Colonic mucosa (tissue), 4 donors: ENCODE results near the gene CLEC7A. TPM values are rescaled to one million over a fixed set of nuclear protein-coding genes. Genes with fewer than 3 reads are reported as not detected.

Experiments used
- DNase-seq: peaks from one replicate; pipeline ENCODE4 v3.0.0-alpha.2; 2020
- H3K27ac ChIP-seq: fragments of 200-600 bp; one replicate; pipeline ENCODE4 v1.8.0; 2021
- H3K27me3 ChIP-seq: fragments of 200-600 bp; one replicate; pipeline ENCODE4 v1.8.0; 2021
- H3K36me3 ChIP-seq: fragments of 200-600 bp; one replicate; pipeline ENCODE4 v1.8.0; 2021
- H3K4me1 ChIP-seq: fragments of 200-600 bp; one replicate; pipeline ENCODE4 v1.8.0; 2021; ENCODE audit warnings: mild to moderate bottlenecking
- H3K4me3 ChIP-seq: fragments of 200-600 bp; one replicate; pipeline ENCODE4 v1.8.0; 2021
- H3K9ac ChIP-seq, 2 donors: one replicate each; pipeline ENCODE4 v1.7.0; 2013; ENCODE audit warnings: control low read depth in 2 of 2, low read depth in 2 of 2, low read length in 2 of 2
- H3K9me3 ChIP-seq: fragments of 200-600 bp; one replicate; pipeline ENCODE4 v1.8.0; 2021
- CTCF ChIP-seq: fragments of 200-600 bp; IDR thresholded peaks from one replicate; pipeline ENCODE4 v1.8.0; 2022; ENCODE audit warnings: antibody characterized with exemption, mild to moderate bottlenecking
- intact Hi-C: fragments of 100-400 bp; cut with DNase I; formaldehyde crosslinking; loops from one replicate; pipeline ENCODE4 v1.14.1; 2022
- total RNA-seq, 2 donors: library from RNA; stranded (reverse); fragmentation: NEBNext Ultra II Directional in 1 of 2; extraction: Animal tissue kit (Norgen Biotek cat#: 25700) in 1 of 2; gene quantifications; one replicate each; pipeline ENCODE4 v1.2.1, GENCODE V29; 2021
- donor health status: healthy.
- donor health status: DM: no; HTN: no; CAD: no.
- donor health status: DM: no; HTN: no; CAD: no.

CLEC7A gene
- total RNA-seq, 2 donors from 2014 or later: 1.1 to 6.8 TPM

- TF ChIP-seq CTCF: no peak
- Histone ChIP-seq H3K9ac (no peak overlapping the region), H3K27me3 (no peaks in the 10 kb centered on the region), H3K4me1 (no peaks in the 10 kb centered on the region), H3K4me3 (no peak overlapping the region), H3K9me3 (no peaks in the 10 kb centered on the region), H3K36me3 (no peaks in the 10 kb centered on the region), H3K27ac (no peak overlapping the region)
- DNase-seq: no peak
- intact Hi-C loops: no loop called here
Measured at GRCh38 chr12:10102322-10102721, 27.7 kb downstream of the CLEC7A start.

GRCh38 chr12:10101648-10102220, 28.3 kb downstream of the CLEC7A start:
- Histone ChIP-seq H3K9me3 (no peaks in the 10 kb centered on the region), H3K36me3 (no peaks in the 10 kb centered on the region), H3K4me3 (no peak overlapping the region), H3K27me3 (no peaks in the 10 kb centered on the region), H3K9ac (no peak overlapping the region), H3K27ac (no peak overlapping the region), H3K4me1 (no peaks in the 10 kb centered on the region)
- intact Hi-C loops: no loop called here
- no peak for DNase-seq
- no peak for TF ChIP-seq CTCF

GRCh38 chr12:10101042-10101579, 28.9 kb downstream of the CLEC7A start:
- no peak for DNase-seq
- Histone ChIP-seq H3K27ac (no peak overlapping the region), H3K9ac (no peak overlapping the region), H3K4me1 (no peaks in the 10 kb centered on the region), H3K4me3 (no peak overlapping the region), H3K9me3 (no peaks in the 10 kb centered on the region), H3K36me3 (no peaks in the 10 kb centered on the region), H3K27me3 (no peaks in the 10 kb centered on the region)
- no peak for TF ChIP-seq CTCF
- intact Hi-C loops: no loop called here

GRCh38 chr12:10098791-10099190, 31.2 kb downstream of the CLEC7A start, which contains the start of gene CLEC1A:
Gene CLEC1A (minus strand): TSS chr12:10098985. CDS start chr12:10098922, 63 bp downstream.
- Histone ChIP-seq H3K27me3 (no peaks in the 10 kb centered on the region), H3K4me3 (no peak within 1 kb of the TSS), H3K36me3 (no peaks in the 10 kb centered on the region), H3K9ac (no peak within 1 kb of the TSS), H3K27ac (no peak within 1 kb of the TSS), H3K4me1 (no peaks in the 10 kb centered on the region), H3K9me3 (no peaks in the 10 kb centered on the region)
- intact Hi-C loops: no loop called here
- no peak for DNase-seq
- no peak for TF ChIP-seq CTCF

GRCh38 chr12:10097521-10097920, 32.5 kb downstream of the CLEC7A start:
- Histone ChIP-seq H3K27ac (no peak overlapping the region), H3K9ac (no peak overlapping the region), H3K4me3 (no peak overlapping the region)

More at GRCh38 chr12:10097521-10097920, 32.5 kb downstream of the CLEC7A start:
- no peak for DNase-seq
- no peak for TF ChIP-seq CTCF
- no peaks in the 10 kb centered on the region for H3K36me3 ChIP-seq
- no peaks in the 10 kb centered on the region for H3K4me1 ChIP-seq
- no peaks in the 10 kb centered on the region for H3K9me3 ChIP-seq
- intact Hi-C loops: no loop called here
- H3K27me3 ChIP-seq: no peaks in the 10 kb centered on the region
